Occipital lobe (tissue), 2 donors: Measurements from ENCODE around the gene LRP8. TPM values are rescaled to one million over a fixed set of nuclear protein-coding genes. Genes with fewer than 3 reads are reported as not detected.
"Not testable (repeated sequence)": the region's sequence is repeated elsewhere in the genome, so short reads cannot be mapped to it uniquely, and the experiment has no call there.

Source experiments
- DNase-seq: peaks from one replicate; lab custom pipeline; 2025; lab: John Stamatoyannopoulos, UW
- total RNA-seq: library from RNA; depleted of rRNA; stranded (reverse); fragments of >200 nt; gene quantifications from one replicate; pipeline ENCODE4 v1.2.3, GENCODE V29; 2014

LRP8 gene
- total RNA-seq, 1 donor from 2014 or later = 86.6 TPM

DNA sequence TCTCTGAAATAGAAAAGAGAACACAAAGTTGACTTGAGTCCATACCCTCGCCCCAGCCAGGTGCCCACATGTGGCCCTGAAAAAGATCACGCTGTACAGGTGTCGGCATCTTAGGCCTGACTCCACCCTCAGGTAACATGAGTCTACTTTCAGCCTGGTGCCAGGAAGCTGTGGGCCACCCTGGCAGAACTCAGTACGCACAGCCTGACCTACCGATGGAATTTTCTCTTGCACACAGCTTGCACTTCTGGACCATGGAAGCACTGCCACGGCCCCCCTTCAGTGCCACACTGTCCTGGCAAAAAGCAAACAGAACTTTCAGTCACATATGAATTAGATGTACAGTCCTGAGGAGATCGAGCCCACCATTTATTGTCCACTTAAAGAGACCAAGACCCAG, 109.7 kb downstream of the LRP8 start:
- DNase-seq = no peak

GRCh38 chr1:53214376-53214940, 113.4 kb downstream of the LRP8 start:
- DNase-seq = no peak

DNA sequence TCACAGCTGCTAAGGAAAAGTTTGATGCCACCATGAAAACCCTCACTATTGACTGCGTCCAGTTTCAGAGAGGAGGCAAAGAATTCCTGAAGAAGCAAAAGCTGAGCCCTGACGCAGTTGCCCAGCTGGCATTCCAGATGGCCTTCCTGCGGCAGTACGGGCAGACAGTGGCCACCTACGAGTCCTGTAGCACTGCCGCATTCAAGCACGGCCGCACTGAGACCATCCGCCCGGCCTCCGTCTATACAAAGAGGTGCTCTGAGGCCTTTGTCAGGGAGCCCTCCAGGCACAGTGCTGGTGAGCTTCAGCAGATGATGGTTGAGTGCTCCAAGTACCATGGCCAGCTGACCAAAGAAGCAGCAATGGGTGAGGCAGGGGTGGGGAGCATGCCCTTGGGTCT, 116.9 kb downstream of the LRP8 start:
- DNase-seq = no peak

DNA sequence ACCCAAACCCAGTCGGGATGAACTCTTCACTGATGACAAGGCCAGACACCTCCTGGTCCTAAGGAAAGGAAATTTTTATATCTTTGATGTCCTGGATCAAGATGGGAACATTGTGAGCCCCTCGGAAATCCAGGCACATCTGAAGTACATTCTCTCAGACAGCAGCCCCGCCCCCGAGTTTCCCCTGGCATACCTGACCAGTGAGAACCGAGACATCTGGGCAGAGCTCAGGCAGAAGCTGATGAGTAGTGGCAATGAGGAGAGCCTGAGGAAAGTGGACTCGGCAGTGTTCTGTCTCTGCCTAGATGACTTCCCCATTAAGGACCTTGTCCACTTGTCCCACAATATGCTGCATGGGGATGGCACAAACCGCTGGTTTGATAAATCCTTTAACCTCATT, 117.5 kb downstream of the LRP8 start:
- DNase-seq = no peak

GRCh38 chr1:53207726-53208125, 120.1 kb downstream of the LRP8 start:
- no peak for DNase-seq

DNA sequence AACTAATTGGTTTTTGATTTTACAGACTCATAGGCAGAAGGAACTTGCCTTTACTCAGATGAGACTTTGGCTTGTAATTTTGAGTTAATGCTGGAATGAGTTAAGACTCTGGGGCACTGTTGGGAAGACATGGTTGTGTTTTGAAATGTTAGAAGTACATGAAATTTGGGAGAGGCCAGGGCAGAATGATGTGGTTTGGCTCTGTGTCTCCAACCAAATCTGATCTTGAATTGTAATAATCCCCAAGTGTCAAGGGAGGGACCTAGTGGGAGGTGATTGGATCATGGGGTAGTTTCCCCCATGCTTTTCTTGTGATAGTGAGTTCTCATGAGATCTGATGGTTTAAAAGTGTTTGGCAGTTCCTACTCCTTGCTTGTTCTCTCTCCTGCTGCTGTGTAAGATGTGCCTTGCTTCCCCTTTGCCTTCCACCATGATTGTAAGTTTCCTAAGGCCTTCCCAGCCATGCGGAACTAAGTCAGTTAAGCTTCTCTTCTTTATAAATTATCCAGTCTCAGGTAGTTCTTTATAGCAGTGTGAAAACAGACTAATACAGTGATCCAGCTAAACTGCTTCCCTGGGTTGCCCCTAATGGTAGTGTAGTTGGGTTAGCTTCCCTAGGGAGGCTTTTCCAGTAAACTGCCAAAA, 121.0 kb downstream of the LRP8 start:
- DNase-seq = no peak

GRCh38 chr1:53206083-53206685, 121.7 kb downstream of the LRP8 start:
- not testable (repeated sequence) for DNase-seq

- DNase-seq = not testable (repeated sequence)
Measured at GRCh38 chr1:53205496-53205895, 122.4 kb downstream of the LRP8 start.

- DNase-seq = no peak
Measured at GRCh38 chr1:53203466-53203865, 124.4 kb downstream of the LRP8 start.

DNA sequence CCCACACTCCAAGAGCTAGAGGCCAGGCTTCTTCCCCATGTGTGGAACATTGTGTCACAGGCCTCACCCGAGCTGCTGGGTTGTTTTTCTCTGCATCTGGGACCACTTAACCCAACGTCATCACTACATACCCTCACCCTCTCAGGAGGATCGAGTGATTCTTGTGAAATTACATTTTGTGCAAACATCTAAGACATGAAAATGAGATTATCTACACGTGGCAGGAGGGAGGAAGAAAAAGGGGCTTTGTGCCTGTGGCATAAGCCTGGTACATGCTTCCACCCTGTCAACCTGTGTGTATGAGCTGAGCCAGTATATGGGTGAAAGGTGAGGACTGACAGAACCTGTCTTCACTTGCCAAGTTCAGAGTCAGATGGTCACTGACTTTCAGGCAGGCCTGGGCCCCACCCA, 129.6 kb downstream of the LRP8 start:
- DNase-seq = no peak

DNA sequence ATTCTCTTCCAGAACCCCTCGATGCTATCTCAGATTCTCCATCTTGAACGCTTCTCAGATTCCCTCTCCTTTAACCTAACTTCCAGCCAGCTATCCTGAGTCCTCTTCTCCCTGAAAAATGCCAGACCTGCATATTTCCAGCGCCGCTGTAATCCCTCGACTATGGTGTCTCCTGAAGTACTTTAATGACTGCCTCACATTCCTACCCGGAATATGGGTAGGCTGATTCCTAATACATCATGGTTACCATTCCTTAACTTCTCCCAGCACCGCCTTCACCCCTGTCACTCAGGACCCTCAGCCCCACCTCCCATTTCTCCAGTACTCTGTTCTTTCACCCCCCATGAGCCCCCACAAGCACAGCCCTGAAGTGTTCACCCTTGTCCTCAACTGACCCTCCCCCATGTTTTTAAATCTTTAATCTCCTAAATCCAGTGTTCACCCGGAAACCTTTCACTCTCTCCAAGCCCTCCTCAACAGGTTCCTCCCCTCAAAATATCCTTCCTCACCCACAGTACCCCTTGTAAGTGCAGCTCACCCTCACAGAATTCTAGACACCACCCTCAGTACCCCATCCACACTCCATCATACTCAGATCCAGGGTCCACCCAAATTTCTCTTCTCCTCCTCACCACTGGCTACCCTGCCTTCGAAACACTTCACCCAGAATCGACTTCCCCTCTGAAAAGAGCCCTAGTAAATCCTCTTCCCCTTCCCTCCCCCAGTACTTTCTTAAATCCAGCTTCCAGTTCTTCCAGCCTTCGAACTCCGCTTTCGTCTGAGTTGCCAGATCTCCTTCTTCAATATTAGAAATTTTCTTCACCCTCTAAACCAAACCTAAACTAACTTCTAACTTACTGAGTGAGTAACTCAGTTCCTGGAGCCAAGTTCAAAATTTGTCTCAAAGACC, 130.3 kb downstream of the LRP8 start:
- DNase-seq = no peak

DNA sequence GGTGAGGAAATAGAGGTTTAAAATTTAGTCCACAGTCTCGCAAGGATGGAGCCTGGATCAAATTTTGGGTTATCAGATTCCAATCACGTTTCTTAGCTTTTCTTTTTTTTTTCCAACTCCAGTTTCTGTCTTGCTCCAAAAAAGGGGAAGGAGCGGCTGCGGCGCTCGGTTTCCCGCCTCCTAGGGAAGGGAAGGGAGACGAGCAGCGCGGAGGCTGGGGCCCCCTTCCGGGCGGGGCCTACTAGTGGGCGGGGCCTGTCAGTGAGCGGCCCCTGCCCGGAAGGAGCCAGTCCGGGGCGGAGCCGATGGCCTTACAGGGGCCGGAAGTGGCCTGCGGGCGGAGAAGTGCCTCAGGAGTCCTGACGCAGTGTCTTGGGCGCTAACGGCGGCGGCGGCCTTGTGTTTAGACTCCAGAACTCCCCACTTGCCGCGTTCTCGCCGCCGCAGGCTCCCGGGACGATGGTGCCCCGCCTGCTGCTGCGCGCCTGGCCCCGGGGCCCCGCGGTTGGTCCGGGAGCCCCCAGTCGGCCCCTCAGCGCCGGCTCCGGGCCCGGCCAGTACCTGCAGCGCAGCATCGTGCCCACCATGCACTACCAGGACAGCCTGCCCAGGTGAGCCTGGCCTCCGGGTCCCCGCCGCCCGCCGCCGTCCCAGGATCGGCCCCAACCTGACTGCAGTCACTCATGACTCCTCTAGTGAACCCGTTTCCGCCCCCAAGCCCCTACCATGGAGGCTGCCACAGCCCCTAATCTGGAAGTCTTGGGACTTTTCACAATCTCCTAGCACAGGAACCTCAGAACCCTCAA, 131.2 kb downstream of the LRP8 start, which contains the start of gene CPT2:
Gene CPT2, plus strand, starts transcription at position 340 of the 806 bp plus-strand sequence. Its CDS starts 120 bp downstream, at position 460.
- peak; percentile 94 for DNase-seq

- DNase-seq = no peak
Measured at GRCh38 chr1:53196017-53196484, 131.8 kb downstream of the LRP8 start.

- DNase-seq = no peak
Measured at GRCh38 chr1:53195246-53196016, 132.4 kb downstream of the LRP8 start.

Other genes with a start within 250 kb of the LRP8 start
- not detected for gene SLC1A7, start 185.4 kb downstream of the LRP8 start, total RNA-seq
- 4.2 TPM for gene CPT2, start 131.2 kb downstream of the LRP8 start, total RNA-seq
- 48.4 TPM for gene CZIB, start 107.4 kb downstream of the LRP8 start, total RNA-seq
- gene MAGOH, start 89.6 kb downstream of the LRP8 start, total RNA-seq = 18.2 TPM
- not detected for gene DMRTB1, start 131.3 kb upstream of the LRP8 start, total RNA-seq